ENCODE measurements around the gene TESK2.
"Not testable (repeated sequence)": the region's sequence is repeated elsewhere in the genome, so short reads cannot be mapped to it uniquely, and the experiment has no call there.

The TESK2 gene

GRCh38 chr1:45473302-45473701 lies 17.7 kb downstream of the TESK2 start:
- no peak for DNase-seq (ENCODE audit: low read depth in 3 of 3)

DNA sequence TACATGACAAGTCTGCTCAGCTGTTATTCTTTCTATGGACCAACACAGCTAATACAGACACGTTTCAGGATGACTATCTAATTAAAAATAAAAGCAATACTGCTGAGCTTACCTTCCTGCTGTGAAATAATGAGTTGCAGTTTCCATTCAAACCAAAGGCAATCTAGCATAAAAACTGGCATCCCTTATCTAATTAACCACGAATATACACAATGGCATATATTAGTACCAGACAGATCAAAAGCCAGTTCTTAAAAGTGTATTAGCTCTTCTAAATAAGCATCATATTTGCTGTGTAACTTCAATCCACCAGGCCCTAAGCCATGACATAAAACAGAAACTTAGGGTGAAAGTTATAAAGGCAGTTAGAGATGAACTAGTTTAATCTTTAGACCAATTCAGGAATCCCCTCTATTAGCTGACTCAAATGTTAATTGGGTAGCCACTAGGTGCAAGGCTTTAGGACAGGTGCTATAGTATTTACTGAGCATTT lies 20.6 kb downstream of the TESK2 start:
- DNase-seq (ENCODE audit: low read depth in 3 of 3): no peak

DNA sequence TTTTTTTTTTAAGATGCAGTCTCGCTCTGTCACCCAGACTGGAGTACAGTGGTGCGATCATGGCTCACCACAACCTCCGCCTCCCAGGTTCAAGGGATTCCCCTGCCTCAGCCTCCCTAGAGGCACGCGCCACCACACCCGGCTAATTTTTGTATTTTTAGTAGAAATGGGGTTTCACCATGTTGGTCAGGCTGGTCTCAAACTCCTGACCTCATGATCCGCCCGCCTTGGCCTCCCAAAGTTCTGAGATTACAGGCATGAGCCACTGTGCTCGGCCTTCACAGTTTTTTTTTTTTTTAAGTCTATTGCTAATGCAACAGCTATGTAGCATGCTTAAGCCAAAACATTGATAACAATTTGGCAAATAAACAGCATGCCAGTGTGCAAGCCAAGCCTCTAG lies 23.6 kb downstream of the TESK2 start:
- not testable (repeated sequence) for DNase-seq (ENCODE audit: low read depth in 3 of 3)

DNA sequence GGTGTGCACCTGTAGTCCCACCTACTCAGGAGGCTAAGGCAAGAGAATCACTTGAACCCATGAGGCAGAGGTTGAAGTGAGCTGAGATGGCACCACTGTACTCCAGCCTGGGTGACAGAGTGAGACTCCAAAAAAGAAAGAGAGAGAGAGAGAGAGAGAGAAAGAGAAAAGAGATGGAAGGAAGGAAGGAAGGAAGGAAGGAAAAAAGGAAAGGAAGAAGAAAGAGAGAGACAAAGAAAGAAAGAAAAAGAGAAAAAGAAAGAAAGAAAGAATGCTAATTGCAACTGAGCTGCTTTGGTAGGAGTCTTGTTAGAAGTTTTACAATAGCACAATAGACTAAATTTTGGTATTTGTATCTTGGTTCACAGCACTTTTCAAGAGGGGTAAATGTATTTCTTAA lies 25.7 kb downstream of the TESK2 start:
- DNase-seq (ENCODE audit: low read depth in 3 of 3): no peak

- no peak for DNase-seq (ENCODE audit: low read depth in 3 of 3)
Observed at GRCh38 chr1:45458894-45459293, 32.1 kb downstream of the TESK2 start.

DNA sequence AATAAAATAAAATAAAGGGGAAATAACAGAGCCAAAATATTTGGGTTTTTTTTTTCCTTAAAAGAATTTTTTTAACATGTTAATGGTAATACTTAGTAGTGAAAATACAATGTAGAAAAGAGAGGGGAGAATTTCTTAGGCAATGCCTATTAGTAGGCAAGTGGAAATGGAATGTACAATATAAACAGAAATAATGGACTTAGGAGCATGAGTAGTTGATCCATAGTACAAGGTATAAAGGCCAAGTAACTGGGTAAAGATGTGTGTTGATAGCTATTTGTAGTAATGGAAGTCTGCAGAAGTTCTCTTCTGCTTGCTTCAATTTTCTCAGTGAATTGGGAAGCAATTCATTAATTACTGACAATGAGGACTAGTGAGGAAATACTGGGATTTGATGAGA lies 34.4 kb downstream of the TESK2 start:
- no peak for DNase-seq (ENCODE audit: low read depth in 3 of 3)

GRCh38 chr1:45455162-45455561 lies 35.8 kb downstream of the TESK2 start:
- no peak for DNase-seq (ENCODE audit: low read depth in 3 of 3)

DNA sequence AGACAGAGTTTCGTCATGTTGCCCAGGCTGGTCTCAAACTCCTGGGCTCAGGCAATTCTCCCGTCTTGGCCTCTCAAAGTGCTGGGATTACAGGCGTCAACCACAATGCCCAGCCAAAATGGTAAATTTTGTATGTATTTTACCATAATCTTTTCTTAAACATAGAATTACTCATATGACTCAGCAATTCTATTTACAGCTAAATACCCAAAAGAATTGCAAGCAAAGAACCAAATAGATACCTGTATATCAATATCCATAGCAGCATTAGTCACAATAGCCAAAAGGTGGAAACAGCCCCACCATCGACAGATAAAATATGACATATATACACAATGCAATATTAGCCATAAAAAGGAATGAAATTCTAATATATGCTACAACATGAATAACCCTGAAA lies 36.5 kb downstream of the TESK2 start:
- DNase-seq (ENCODE audit: low read depth in 3 of 3): no peak

DNA sequence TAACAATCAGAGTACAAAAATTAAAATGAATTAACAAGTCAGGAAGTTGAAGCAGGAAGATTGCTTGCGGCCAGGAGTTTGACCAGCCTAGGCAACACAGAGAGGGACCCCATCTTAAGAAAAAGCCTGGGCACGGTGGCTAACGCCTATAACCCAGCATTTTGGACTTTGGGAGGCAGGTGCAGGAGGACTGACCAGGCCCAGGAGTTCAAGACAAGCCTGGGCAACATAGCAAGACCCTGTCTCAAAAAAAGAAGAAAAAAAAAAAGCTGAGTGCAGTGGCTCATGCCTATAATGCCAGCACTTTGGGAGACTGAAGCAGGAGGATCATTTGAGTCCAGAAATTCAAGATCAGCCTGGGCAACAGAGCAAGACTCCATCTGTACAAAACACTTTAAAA lies 38.5 kb downstream of the TESK2 start:
- no peak for DNase-seq (ENCODE audit: low read depth in 3 of 3)

DNA sequence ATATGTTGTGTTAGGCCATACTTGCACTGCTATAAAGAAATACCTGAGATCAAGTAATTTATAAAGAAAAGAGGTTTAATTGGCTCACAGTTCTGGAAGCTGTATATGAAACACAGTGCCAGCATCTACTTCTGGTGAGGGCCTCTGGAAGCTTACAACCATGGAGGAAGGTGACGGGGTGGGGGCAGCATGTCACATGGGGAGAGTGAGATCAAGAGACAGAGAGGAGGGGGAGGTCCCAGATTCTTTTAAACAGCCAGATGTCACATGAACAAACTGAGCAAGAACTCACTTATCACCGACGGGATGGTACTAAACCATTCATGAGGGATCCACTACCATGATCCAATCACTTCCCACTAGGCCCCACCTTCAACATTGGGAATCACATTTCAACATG lies 42.6 kb downstream of the TESK2 start:
- DNase-seq (ENCODE audit: low read depth in 3 of 3): no peak

DNA sequence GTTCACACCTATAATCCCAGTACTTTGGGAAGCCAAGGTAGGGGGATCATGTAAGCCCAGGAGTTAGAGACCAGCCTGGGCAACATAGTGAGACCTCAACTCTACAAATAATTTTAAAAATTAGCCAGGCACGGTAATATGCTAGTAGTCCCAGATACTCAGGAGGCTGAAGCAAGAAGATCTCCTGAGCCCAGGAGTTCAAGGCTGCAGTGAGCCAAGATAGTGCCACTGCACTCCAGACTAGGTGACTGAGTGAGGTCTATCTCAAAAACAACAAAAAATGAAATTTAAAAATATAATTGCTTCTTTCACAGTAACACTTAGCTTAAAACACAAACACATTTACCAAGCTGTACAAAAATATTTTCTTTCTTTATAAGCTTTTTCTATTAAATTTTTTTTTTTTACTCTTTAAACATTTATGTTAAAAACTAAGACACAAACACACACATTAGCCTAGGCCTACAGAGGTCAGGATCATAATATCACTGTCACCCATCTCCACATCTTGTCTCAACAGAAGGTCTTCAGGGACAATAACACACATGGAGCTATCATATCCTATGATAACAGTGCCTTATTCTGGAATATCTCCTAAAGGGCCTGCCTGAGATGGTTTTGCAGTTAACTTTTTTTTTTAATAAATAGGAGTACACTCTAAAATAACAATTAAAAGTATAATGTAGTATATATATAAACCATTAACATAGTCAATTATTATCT lies 43.9 kb downstream of the TESK2 start:
- DNase-seq (ENCODE audit: low read depth in 3 of 3): no peak

- no peak for DNase-seq (ENCODE audit: low read depth in 3 of 3)
Observed at GRCh38 chr1:45446530-45446929, 44.4 kb downstream of the TESK2 start.

- no peak for DNase-seq (ENCODE audit: low read depth in 3 of 3)
Observed at GRCh38 chr1:45444609-45445131, 46.3 kb downstream of the TESK2 start.

DNA sequence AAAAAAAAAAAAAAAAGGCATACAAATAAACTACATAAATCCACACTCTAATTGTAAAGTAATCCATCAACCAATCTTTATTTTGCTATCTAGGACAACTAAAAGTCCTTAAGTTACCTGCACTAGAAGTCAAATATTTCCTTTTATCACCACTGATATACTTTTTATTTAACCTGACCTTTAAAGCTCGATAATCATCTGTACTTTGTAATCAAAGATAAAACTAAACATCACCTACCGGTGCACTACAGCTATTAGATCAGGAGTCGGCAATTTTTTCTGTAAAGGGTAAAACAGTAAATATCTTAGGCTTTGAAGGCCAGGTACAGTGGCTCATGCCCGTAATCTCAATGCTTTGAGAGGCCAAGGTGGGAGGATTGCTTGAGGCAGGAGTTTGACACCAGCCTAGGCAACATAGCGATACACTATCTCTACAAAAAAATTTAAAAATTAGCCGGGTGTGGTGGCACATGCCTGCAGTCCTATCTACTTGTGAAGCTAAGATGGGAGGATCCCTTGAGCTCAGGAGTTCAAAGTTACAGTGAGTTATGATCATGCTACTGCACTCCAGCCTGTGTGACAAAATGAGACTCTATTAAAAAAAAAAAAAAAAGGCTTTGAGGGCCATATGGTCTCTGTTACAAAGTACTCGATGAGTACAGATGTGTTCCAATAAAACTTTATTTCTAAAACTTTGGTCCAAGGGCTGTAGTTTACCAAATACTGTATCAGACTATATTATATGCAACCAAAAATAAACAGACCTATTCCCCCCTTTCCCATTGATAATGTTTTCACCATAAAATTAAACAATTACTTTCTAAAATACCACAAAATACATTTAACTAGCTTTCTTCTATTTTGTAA lies 47.1 kb downstream of the TESK2 start:
- DNase-seq (ENCODE audit: low read depth in 3 of 3): no peak

DNA sequence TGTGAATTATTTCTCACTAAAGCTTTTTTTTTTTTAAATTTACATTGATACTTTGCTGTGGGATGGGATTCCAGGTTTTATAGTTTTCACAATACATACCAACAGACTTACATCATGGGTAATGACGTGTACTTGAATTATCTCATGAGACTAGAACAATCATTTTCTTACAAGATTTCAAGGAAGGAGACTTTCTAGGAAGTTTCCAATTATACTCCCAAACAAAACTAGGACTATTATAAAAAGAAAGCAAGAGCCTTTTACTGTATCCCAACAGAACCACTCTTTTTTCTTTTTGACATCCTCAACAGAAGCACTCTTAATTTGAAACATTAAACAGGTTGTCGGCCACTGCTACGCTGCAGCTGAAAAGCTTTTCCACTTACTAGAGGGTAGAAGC lies 48.7 kb downstream of the TESK2 start:
- DNase-seq (ENCODE audit: low read depth in 3 of 3): no peak

- DNase-seq (ENCODE audit: low read depth in 3 of 3): no peak
Observed at GRCh38 chr1:45437323-45437722, 53.6 kb downstream of the TESK2 start.

DNA sequence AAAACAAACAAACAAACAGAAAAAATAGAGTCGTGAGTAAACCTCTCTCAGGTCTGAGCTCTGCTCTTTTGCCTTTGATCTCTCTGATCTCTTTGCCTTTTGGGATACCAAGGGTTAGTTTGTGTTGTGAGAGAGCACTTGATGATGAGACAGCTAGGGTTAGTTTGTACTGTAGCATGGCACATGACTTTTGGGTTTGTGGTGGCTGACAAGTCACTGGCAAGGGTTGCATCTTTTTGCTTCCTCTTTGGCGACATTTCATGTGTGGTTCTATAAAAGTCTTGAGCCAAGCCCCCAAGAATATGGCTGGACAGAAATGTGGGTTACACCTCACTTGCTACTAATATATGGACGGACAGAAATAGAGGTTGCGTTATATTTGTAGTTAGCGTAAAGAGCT lies 60.5 kb downstream of the TESK2 start:
- no peak for DNase-seq (ENCODE audit: low read depth in 3 of 3)

- no peak for DNase-seq (ENCODE audit: low read depth in 3 of 3)
Observed at GRCh38 chr1:45429561-45430159, 61.3 kb downstream of the TESK2 start.

DNA sequence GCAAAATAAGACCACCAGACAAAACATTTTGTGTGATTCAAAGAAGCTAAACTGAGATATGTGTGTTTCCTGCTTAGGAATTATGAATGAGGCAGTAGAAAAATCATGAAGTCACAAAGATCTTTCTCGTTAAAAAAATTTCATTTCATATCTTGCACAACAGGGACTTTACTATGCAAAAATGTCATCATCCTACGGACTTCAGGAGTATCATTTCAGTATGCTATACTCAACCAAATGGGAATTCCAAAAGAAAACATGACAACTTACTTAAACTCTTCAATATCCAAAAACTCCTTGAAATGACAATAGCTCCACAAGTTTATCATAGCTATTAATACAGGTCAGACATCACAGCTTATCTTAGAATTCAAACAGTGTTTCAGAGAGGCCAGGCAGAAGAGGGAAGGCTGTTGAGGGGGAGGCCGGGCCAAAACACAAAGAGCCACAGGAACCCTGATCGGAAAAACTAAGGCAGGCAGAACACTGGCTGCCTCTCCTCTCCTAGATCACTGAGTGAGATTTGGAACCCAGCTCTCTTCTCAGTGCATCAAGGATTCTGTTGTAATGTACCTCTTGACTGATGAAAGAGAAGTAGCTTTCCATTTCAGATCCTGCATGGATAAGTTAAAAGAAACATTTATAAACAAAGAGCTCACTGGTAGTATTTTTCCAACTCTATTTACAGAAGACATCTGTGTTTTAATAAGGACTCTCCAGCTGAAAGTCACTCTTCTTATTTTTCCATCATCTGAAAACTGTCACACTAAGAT lies 66.9 kb downstream of the TESK2 start:
- DNase-seq (ENCODE audit: low read depth in 3 of 3): no peak

DNA sequence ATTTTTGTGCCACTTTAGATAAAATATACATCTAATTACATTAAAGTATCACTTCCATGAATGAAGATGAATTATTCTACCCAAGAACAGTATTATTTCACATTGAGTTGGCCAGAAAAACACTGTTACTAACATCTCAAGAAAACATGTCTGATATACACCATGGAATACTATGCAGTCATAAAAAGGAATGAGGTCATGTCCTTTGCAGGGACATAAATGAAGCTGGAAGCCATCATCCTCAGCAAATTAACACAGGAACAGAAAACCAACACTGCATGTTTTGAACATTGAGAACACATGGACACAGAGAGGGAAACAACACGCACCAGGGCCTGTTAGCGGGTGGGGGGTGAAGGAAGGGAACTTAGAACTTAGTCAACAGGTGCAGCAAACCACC lies 69.0 kb downstream of the TESK2 start:
- DNase-seq (ENCODE audit: low read depth in 3 of 3): no peak

DNA sequence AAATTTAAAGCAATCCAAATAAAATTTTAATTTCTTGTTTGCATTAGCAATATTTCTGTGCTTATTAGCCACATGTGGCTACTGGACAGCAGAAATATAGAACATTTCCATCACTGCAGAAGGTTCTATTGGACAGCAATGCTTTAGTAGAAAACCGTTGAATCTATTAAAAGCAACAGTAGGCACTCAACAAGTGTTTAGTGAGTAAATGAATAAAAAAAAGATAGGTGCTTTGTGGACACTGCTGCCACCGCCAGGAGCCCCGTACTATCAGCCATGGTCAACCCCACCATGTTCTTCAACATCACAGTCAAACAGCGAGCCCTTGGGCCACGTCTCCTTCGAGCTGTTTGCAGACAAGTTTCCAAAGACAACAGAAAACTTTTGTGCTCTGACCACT lies 76.2 kb downstream of the TESK2 start:
- no peak for DNase-seq (ENCODE audit: low read depth in 3 of 3)

DNA sequence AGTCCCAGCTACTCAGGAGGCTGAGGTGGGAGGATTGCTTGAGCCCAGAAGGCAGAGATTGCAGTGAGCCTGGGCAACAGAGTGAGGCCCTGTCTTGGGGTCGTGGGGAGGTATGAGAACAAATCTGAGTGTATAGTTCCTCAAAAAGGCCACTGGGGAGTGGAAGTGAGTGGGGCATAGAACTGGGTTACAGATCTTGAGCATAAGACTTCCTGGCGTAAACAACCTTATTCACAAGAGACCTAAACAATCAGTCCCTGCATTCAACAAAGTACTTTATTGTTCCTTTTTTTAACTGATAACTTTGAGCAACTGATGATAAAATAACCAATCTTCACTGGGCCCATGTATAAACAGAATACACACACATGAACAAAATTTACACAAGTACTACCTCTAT lies 78.1 kb downstream of the TESK2 start:
- no peak for DNase-seq (ENCODE audit: low read depth in 3 of 3)

Measured in stimulated activated CD4-positive, alpha-beta T cell treated with anti-CD3 and anti-CD28 coated beads, TNF-alpha, amount 100 ng/mL, for 48 hours (primary cell).